ENCODE results near the gene ERC1.

GRCh38 chr12:1073652-1074051, 82.6 kb downstream of the ERC1 start:
- TF ChIP-seq POLR2AphosphoS5 (IDR thresholded peaks at IDR 0.05; ENCODE audit: low read depth, low read length): no peak
- no peak for TF ChIP-seq TAF1 (IDR thresholded peaks at IDR 0.05; ENCODE audit: low read depth, low read length)
- TF ChIP-seq POLR2A (IDR thresholded peaks at IDR 0.05; ENCODE audit: low read depth, low read length): no peak
- TF ChIP-seq PAX5 (IDR thresholded peaks at IDR 0.05; ENCODE audit: insufficient read depth, low read length, severe bottlenecking): no peak
